Measurements from ENCODE around the gene TMTC2.

The TMTC2 gene

GRCh38 chr12:82650627-82651337 lies 35.9 kb upstream of the TMTC2 start:
- CTCF ChIA-PET: no interaction called here
- TF ChIP-seq, protein P1, sequence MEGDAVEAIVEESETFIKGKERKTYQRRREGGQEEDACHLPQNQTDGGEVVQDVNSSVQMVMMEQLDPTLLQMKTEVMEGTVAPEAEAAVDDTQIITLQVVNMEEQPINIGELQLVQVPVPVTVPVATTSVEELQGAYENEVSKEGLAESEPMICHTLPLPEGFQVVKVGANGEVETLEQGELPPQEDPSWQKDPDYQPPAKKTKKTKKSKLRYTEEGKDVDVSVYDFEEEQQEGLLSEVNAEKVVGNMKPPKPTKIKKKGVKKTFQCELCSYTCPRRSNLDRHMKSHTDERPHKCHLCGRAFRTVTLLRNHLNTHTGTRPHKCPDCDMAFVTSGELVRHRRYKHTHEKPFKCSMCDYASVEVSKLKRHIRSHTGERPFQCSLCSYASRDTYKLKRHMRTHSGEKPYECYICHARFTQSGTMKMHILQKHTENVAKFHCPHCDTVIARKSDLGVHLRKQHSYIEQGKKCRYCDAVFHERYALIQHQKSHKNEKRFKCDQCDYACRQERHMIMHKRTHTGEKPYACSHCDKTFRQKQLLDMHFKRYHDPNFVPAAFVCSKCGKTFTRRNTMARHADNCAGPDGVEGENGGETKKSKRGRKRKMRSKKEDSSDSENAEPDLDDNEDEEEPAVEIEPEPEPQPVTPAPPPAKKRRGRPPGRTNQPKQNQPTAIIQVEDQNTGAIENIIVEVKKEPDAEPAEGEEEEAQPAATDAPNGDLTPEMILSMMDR (conservative IDR thresholded peaks at IDR 0.05; ENCODE audit: low read depth): no peak
- POLR2A ChIA-PET (ENCODE audit: low non-redundant PET): no interaction called here
- DNase-seq (ENCODE audit: low spot score): peak; percentile 85
- no peak overlapping the region for H3K27ac ChIP-seq

GRCh38 chr12:82651489-82651888 lies 35.2 kb upstream of the TMTC2 start:
- no peak overlapping the region for H3K27ac ChIP-seq
- ChIA-PET POLR2A (ENCODE audit: low non-redundant PET) (no interaction called here), CTCF (no interaction called here)
- peak; percentile 79 for DNase-seq (ENCODE audit: low spot score)
- TF ChIP-seq, protein P1 (conservative IDR thresholded peaks at IDR 0.05; ENCODE audit: low read depth): no peak

GRCh38 chr12:82652071-82652470 lies 34.6 kb upstream of the TMTC2 start:
- TF ChIP-seq, protein P1 (conservative IDR thresholded peaks at IDR 0.05; ENCODE audit: low read depth): no peak
- POLR2A ChIA-PET (ENCODE audit: low non-redundant PET): no interaction called here
- DNase-seq (ENCODE audit: low spot score): no peak
- no peak overlapping the region for H3K27ac ChIP-seq
- CTCF ChIA-PET: no interaction called here

- TF ChIP-seq, protein P1 (conservative IDR thresholded peaks at IDR 0.05; ENCODE audit: low read depth): no peak
- H3K27ac ChIP-seq: no peak overlapping the region
- ChIA-PET CTCF (no interaction called here), POLR2A (ENCODE audit: low non-redundant PET) (no interaction called here)
- DNase-seq (ENCODE audit: low spot score): no peak
Observed at GRCh38 chr12:82655751-82656150, 31.0 kb upstream of the TMTC2 start.

DNA sequence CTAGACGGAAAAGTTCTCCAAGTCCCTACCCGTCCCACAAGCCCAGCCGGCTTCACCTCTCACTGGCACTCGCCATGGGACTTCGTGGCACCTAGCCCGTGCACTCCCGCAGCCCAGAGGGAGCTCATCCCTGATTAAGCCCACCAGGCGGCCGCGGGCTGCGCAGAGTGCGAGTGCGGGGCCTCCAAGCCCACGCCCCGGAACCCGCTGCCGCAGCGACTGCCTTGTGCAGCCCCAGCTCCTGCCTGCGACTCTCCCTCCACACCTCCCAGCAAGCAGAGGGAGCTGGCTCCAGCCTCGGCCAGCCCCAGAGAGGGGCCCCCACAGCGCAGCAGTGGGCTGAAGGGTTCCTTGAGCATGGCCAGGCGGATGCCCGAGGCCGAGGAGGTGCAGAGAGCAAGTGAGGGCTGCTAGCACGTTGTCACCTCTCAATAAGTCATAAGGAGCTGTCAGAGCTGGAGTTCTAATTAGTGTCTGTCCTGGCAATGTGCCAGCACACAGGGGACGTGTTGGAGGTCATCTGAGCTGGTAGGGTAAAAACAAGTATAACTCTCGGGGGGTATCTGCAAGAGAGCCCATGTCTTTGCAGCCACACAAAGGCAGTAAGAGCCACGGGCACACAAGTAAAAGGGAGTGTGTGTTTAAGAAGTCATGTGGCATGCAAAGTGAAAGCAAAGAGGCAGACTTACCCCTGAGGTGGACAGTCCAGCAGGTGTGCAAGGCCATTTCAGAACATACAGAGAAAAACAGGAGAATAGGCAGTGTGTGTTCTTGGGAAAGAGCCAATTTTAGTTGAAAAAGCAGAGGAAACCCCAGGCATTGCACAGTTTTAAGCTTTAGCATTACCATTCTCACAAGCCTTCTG lies 27.1 kb upstream of the TMTC2 start:
- ChIA-PET CTCF (interaction anchor here (0.6 kb wide), 2 partner anchors 24 to 1229 kb away, joined by 3 to 4 read pairs; no protein-coding TSS in a partner anchor), POLR2A (ENCODE audit: low non-redundant PET) (no interaction called here)
- no peak for DNase-seq (ENCODE audit: low spot score)
- no peak overlapping the region for H3K27ac ChIP-seq
- TF ChIP-seq, protein P1 (conservative IDR thresholded peaks at IDR 0.05; ENCODE audit: low read depth): no peak

DNA sequence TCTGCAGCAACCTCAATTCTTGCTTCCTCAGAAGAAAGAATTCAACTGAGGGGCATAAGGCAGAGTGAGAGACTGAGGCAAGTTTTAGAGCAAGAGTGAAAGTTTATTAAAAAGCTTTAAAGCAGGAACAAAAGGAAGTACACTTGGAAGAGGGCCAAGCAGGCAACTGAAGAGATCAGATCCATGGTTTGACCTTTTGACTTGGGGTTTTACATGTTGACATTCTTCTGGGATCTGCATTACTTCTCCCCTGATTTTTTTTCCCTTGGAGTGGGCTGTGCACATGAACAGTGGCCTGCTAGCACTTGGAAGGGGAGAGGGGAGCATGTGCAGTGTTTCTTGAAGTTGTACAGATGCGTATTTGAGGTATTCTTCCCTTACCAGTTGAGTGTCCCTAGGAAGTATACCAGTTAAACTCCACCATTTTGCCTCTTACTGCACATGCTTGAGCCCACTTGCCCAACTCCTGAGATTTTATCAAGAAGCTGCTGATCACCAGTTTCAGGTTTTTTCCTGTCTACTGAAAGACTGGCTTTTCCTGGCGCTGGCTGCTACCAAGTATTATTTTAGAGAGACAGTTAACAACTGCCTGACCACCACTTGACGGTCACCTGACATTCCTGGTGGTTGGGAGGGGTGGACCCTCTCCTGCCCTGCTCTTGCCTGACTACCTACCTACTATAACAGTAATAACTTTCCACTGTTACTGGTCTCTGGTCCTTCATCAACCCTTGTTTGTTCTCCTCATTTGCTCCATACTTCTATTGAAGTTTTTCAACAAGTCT lies 26.0 kb upstream of the TMTC2 start:
- DNase-seq (ENCODE audit: low spot score): no peak
- ChIA-PET CTCF (no interaction called here), POLR2A (ENCODE audit: low non-redundant PET) (no interaction called here)
- TF ChIP-seq, protein P1 (conservative IDR thresholded peaks at IDR 0.05; ENCODE audit: low read depth): no peak
- H3K27ac ChIP-seq: no peak overlapping the region

Data from RWPE1 (cell line).